A673 (cell line): Measurements from ENCODE around the gene GATA6. TPM values are rescaled to one million over a fixed set of nuclear protein-coding genes. Genes with fewer than 3 reads are reported as not detected.
"Not testable (repeated sequence)": the region's sequence is repeated elsewhere in the genome, so short reads cannot be mapped to it uniquely, and the experiment has no call there.

ENCODE experiments used
- BruUV-seq: library from RNA; stranded (reverse); fragments of 400-500 nt; replicated peaks from 2 replicates; lab custom pipeline; 2021; lab: Mats Ljungman, UMichigan
- CTCF ChIA-PET: fragments of 300-600 bp; sonication (Branson Sonifier 250); formaldehyde crosslinking; loops from one replicate; lab custom pipeline; 2022; ENCODE audit warnings: antibody characterized with exemption; lab: Charles Lee
- POLR2A ChIA-PET: fragments of 300-600 bp; sonication (Branson Sonifier 250); formaldehyde crosslinking; loops from one replicate; lab custom pipeline; 2022; ENCODE audit warnings: antibody characterized with exemption; ENCODE audit not compliant: low non-redundant PET; lab: Charles Lee
- DNase-seq: peaks from one replicate; pipeline ENCODE4 v3.0.0-alpha.2; 2015; ENCODE audit warnings: low spot score
- H3K27ac ChIP-seq: fragments of 200-600 bp; sonication (generic); 2 replicates; pipeline ENCODE4 v1.5.1; 2016; ENCODE audit warnings: mixed run types, low read depth, mild to moderate bottlenecking, mixed read lengths, antibody characterized with exemption, low read length; ENCODE audit not compliant: poor library complexity, severe bottlenecking
- H3K27me3 ChIP-seq: fragments of 200-600 bp; sonication (generic); replicated peaks from 2 replicates; pipeline ENCODE4 v1.6.1; 2017; ENCODE audit warnings: mixed run types, low read depth, mild to moderate bottlenecking, mixed read lengths, antibody characterized with exemption, low read length; ENCODE audit not compliant: insufficient read depth, poor library complexity
- H3K36me3 ChIP-seq: fragments of 200-600 bp; sonication (generic); 2 replicates; pipeline ENCODE4 v1.6.1; 2016; ENCODE audit warnings: mixed run types, mild to moderate bottlenecking, mixed read lengths, antibody characterized with exemption, low read length; ENCODE audit not compliant: insufficient read depth, poor library complexity, severe bottlenecking
- H3K4me1 ChIP-seq: fragments of 200-600 bp; sonication (generic); 2 replicates; pipeline ENCODE4 v1.6.1; 2017; ENCODE audit warnings: mixed run types, mild to moderate bottlenecking, mixed read lengths, antibody characterized with exemption, low read length; ENCODE audit not compliant: insufficient read depth, poor library complexity, severe bottlenecking
- H3K4me3 ChIP-seq: fragments of 200-600 bp; sonication (generic); 2 replicates; pipeline ENCODE4 v1.5.1; 2016; ENCODE audit warnings: low read depth, mixed run types, mild to moderate bottlenecking, mixed read lengths, low read length; ENCODE audit not compliant: poor library complexity, severe bottlenecking
- H3K9me3 ChIP-seq: fragments of 200-600 bp; sonication (generic); 2 replicates; pipeline ENCODE4 v1.6.1; 2016; ENCODE audit warnings: mixed run types, low read depth, mild to moderate bottlenecking, mixed read lengths, antibody characterized with exemption, low read length; ENCODE audit not compliant: poor library complexity, severe bottlenecking
- CTCF ChIP-seq: fragments of 300-800, 200-600 bp; sonication (generic); conservative IDR thresholded peaks from 2 replicates; pipeline ENCODE4 v1.5.1; 2017; ENCODE audit warnings: low read depth, mild to moderate bottlenecking, antibody characterized with exemption, low read length, moderate library complexity, mixed read lengths
- EZH2 ChIP-seq: fragments of 200-600 bp; sonication (generic); IDR thresholded peaks from 2 replicates; pipeline ENCODE4 v1.6.1; 2017; ENCODE audit warnings: borderline replicate concordance, low read depth, mild to moderate bottlenecking, mixed read lengths, antibody characterized with exemption, low read length; ENCODE audit not compliant: poor library complexity, severe bottlenecking
- intact Hi-C: fragments of 100-400 bp; cut with micrococcal nuclease; formaldehyde crosslinking; loops from one replicate; pipeline ENCODE4 v1.10.0; 2022; ENCODE audit not compliant: unreplicated experiment
- total RNA-seq: library from RNA; stranded (reverse); gene quantifications from 2 replicates; pipeline ENCODE4 v1.2.3, GENCODE V29; 2021

Gene GATA6
- total RNA-seq, 1 experiment from 2014 or later = 0.21 TPM

- DNase-seq = no peak
- ChIA-PET POLR2A (no interaction called here), CTCF (no interaction called here)
- Histone ChIP-seq H3K27me3 (peaks cover 56% of the 10 kb centered on the region), H3K36me3 (no peaks in the 10 kb centered on the region), H3K4me3 (no peak overlapping the region), H3K4me1 (no peaks in the 10 kb centered on the region), H3K9me3 (no peaks in the 10 kb centered on the region), H3K27ac (no peak overlapping the region)
- intact Hi-C loops = no loop called here
- BruUV-seq = no TSS peak
- TF ChIP-seq CTCF = no peak
- TF ChIP-seq EZH2 = no peak
Measured at GRCh38 chr18:22194151-22194598, 24.8 kb downstream of the GATA6 start.

GRCh38 chr18:22195052-22195451, 25.7 kb downstream of the GATA6 start:
- H3K4me1 ChIP-seq = no peaks in the 10 kb centered on the region
- no peaks in the 10 kb centered on the region for H3K9me3 ChIP-seq
- no peak overlapping the region for H3K27ac ChIP-seq
- ChIA-PET POLR2A (no interaction called here), CTCF (no interaction called here)
- TF ChIP-seq EZH2 = no peak
- TF ChIP-seq CTCF = no peak
- no TSS peak for BruUV-seq
- peaks cover 52% of the 10 kb centered on the region for H3K27me3 ChIP-seq
- no peaks in the 10 kb centered on the region for H3K36me3 ChIP-seq
- no peak for DNase-seq
- intact Hi-C loops = no loop called here
- H3K4me3 ChIP-seq = no peak overlapping the region

- peaks cover 42% of the 10 kb centered on the region for H3K27me3 ChIP-seq
- H3K9me3 ChIP-seq, CTCF ChIA-PET, H3K36me3 ChIP-seq, BruUV-seq, DNase-seq, H3K4me1 ChIP-seq, H3K27ac ChIP-seq, POLR2A ChIA-PET, H3K4me3 ChIP-seq, intact Hi-C loops: not testable (repeated sequence)
Measured at GRCh38 chr18:22196943-22197342, 27.6 kb downstream of the GATA6 start.

- H3K27me3 ChIP-seq = peaks cover 35% of the 10 kb centered on the region
- H3K4me3 ChIP-seq = no peak overlapping the region
- intact Hi-C loops = no loop called here
- no peak overlapping the region for H3K27ac ChIP-seq
- H3K4me1 ChIP-seq = no peaks in the 10 kb centered on the region
- no TSS peak for BruUV-seq
- ChIA-PET CTCF (no interaction called here), POLR2A (no interaction called here)
- no peak for TF ChIP-seq CTCF
- no peak for TF ChIP-seq EZH2
- no peaks in the 10 kb centered on the region for H3K36me3 ChIP-seq
- no peaks in the 10 kb centered on the region for H3K9me3 ChIP-seq
- no peak for DNase-seq
Measured at GRCh38 chr18:22197668-22198067, 28.3 kb downstream of the GATA6 start.
